ENCODE results near the gene GALNT6.

Gene GALNT6

GRCh38 chr12:51405801-51406207 is 14.6 kb upstream of the GALNT6 start:
- DNase-seq, result no peak

- no peak for DNase-seq
These were observed 13.4 kb upstream of the GALNT6 start for GRCh38 chr12:51404627-51405026.

- DNase-seq, result no peak
These were observed 12.5 kb upstream of the GALNT6 start for GRCh38 chr12:51403681-51404136.

- no peak for DNase-seq
These were observed 12.0 kb upstream of the GALNT6 start for GRCh38 chr12:51403159-51403558.

- no peak for DNase-seq
These were observed 10.7 kb upstream of the GALNT6 start for GRCh38 chr12:51401900-51402299.

- no peak for DNase-seq
These were observed 10.3 kb upstream of the GALNT6 start for GRCh38 chr12:51401486-51401885.

- no peak for DNase-seq
These were observed 9.8 kb upstream of the GALNT6 start for GRCh38 chr12:51401020-51401419.

GRCh38 chr12:51399891-51400290 is 8.7 kb upstream of the GALNT6 start:
- no peak for DNase-seq

GRCh38 chr12:51397670-51398069 is 6.5 kb upstream of the GALNT6 start:
- DNase-seq, result no peak

GRCh38 chr12:51395283-51396230 is 4.4 kb upstream of the GALNT6 start:
- no peak for DNase-seq

- DNase-seq, result peak; percentile 6
These were observed 2.7 kb upstream of the GALNT6 start for GRCh38 chr12:51393676-51394545.

GRCh38 chr12:51392556-51393237 is 1.5 kb upstream of the GALNT6 start:
- DNase-seq, result no peak

- no peak for DNase-seq
These were observed 319 bp downstream of the GALNT6 start for GRCh38 chr12:51390891-51391282.

- no peak for DNase-seq
These were observed 749 bp downstream of the GALNT6 start for GRCh38 chr12:51390457-51390856.

- no peak for DNase-seq
These were observed 1.8 kb downstream of the GALNT6 start for GRCh38 chr12:51389302-51389999.

GRCh38 chr12:51388846-51389245 is 2.4 kb downstream of the GALNT6 start:
- no peak for DNase-seq

GRCh38 chr12:51388069-51388799 is 3.0 kb downstream of the GALNT6 start:
- DNase-seq, result no peak

- DNase-seq, result no peak
These were observed 4.9 kb downstream of the GALNT6 start for GRCh38 chr12:51386351-51386750.

- DNase-seq, result no peak
These were observed 7.8 kb downstream of the GALNT6 start for GRCh38 chr12:51383269-51383905.

- DNase-seq, result no peak
These were observed 9.0 kb downstream of the GALNT6 start for GRCh38 chr12:51382173-51382572.
